ENCODE results near the gene SCARB1. TPM values are rescaled to one million over a fixed set of nuclear protein-coding genes. Genes with fewer than 3 reads are reported as not detected.

SCARB1 gene
- polyA plus RNA-seq, 4 donors, result 18.5 to 29.8 (median 20.9) TPM

DNA sequence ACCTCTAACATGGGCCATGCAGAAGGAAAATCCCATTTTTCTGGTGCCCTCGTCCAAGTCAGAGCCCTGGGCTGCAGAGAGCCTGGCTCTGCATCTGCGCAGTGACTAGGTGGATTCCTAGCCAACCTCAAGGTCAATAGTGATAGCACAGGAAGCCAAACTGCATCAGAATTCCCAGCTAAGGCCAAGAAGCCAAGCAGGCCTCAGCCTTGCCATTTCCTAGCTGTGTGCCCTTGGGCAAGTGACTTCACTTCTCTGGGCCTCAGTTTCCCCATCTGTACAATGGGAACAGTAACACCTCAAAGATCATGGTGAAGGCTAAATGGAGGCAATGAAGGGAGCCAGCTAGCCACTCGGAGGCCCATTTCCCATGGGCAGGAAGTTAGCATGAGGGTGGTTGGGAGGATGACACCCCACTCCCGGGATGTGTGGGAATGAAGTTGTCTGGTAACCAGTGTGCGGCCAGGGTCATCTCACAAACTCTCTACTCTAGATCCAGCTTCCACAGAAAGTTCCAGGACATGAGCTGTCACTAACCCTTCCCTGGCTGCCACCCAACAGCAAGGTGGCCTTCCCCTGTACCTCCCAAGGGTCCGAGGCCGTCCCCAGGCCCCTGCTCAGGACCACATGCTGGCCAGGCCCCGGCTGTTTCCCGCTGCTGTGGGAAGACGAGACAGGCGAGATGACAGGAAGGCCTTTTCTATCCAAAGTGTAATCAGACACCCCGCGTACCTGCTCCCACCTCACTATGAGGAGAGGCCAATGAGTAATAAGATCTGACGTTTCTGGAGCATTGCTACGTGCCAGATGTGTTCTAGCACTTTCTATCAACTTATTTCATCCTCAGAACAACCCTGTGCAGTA, 125.7 kb downstream of the SCARB1 start:
- DNase-seq (ENCODE audit: low read depth in 4 of 4, low spot score in 2 of 4), result no peak

DNA sequence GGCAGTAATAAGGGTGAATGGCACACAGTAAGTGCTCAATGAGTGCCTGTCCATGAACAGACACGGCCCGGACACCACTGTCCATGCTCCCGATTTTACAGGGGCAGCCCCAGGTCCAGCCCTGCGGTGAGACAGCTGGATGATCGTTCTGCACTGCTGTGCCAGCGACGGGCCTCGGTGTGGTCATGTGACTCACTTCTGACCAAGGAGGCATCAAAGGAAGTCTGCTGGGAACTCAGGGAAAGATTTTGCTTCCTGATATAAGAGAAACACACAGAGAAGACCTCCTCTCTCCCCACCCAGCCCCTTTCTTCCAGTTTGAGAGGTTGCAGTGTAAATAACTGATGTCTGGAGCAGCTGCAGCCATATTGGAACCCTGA, 126.6 kb downstream of the SCARB1 start:
- no peak for DNase-seq (ENCODE audit: low read depth in 4 of 4, low spot score in 2 of 4)

DNA sequence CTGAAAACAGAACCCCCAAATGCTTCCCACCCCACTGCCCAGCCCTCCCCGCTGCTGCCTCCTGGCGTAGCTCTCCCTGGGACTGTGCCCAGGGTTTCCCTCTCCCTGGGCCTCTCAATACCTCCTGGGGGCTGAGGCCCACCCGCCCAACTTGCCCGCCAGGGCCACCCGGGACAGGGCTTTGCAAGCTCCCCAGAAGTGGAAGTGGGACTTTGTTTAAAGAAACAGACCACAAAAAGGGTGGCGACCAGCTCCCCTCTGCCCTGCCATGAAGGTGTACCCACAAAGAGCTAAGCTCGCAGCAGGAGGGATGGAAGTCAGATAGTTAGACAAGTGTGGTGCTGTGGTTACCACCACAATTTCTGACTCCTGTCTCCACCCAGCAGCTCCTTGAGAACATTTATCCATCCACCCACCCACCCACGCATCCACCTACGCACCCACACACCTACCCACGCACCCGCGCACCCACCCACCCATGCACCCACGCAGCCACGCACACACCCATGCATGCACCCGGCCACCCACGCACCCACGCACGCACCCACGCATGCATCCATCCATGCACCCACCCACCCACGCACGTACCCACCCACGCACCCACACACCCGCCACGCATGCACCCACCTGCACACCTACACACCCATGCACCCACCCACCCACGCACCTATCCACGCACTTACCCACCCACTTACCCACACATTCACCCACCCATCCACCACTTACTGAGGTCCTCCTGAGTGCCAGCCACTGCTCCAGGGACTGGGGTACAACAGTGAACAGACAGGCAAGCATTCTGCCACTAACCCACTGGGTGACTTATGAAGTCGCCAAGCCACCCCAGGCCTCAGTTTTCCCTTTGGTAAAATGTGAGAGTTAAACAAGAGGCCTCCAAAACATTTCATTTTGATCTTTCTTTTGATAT, 127.3 kb downstream of the SCARB1 start:
- DNase-seq (ENCODE audit: low read depth in 4 of 4, low spot score in 2 of 4), result no peak

DNA sequence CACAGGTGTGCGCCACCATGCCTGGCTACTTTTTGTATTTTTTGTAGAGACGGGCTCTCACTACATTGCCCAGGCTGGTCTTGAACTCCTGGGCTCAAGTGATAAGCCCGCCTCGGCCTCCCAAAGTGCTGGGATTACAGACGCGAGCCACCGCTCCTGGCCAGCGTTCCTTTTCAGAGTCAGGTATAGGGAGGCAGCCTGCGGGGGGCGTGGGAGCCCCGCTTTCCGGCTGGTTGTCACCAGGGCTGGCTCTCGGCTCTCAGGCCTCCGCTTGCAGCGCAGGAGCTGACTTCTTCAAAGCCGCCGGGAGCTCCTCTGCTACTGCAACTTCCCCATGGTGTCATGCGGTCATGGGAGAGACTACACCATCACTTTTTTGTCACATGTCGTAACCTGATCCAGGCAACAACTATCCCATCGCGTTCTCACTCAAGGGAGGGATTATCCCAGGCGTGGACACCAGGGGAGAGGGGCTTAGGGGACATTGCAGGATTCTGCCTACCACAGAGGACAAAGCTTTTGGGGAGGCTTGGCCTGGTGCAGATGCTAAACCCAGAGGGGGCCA, 129.4 kb downstream of the SCARB1 start:
- no peak for DNase-seq (ENCODE audit: low read depth in 4 of 4, low spot score in 2 of 4)

DNA sequence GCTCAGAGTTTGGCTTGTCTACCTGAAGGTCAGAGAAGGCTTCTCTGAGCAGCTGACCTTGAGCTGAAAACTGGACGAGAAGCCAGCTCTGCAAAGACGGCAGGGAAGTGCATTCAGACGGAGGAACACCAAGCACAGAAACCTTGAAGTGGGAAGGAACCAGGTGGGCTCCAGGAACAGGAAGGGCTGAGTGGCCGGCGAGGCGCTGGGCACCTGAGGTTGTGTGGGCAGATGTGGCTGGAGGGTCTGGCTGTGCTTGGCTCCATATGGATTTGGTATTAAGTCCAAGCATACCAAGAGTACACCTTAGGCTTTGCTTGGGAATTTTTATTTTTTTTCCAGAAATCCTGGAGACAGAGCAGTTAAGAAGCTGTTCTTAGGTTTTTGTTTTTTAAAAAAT, 130.6 kb downstream of the SCARB1 start:
- no peak for DNase-seq (ENCODE audit: low read depth in 4 of 4, low spot score in 2 of 4)

DNA sequence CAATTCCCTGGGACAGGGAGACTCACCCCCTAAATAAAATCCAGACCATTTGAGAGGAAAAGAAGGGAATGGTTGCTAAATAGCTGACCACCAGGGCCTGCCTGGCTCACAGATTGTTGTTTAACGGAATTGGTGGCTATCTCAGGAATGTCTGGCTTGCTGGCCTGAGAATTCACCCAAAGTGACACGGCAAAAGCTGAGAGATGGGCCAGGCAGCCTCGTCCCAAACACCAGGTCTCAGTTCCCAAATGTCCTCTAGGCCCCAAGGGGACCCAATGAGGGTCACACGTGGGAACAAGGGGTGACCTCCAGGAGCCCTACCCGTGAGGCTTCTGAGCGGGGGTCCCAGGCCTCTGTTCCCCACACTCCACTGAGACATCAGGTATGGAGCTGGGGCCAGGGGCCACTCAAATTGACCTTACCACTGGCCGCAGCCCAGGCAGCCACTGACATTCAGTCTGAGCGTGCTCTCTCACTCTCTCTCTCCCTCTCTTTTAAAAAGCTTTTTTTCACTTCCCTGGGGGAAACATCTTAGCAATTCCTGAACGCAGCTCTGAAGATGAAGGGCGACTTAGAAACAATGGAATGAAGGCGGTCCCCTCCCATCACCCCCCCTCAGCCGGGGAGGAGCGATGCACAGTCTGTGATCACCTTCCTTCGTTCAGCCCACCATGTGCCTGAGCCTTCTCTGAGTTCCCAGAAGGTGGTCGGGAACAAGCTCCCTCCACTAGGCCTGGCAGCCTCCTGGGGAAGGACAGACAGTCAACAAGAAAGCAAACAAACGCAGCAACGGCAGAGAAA, 131.2 kb downstream of the SCARB1 start:
- DNase-seq (ENCODE audit: low read depth in 4 of 4, low spot score in 2 of 4), result no peak

DNA sequence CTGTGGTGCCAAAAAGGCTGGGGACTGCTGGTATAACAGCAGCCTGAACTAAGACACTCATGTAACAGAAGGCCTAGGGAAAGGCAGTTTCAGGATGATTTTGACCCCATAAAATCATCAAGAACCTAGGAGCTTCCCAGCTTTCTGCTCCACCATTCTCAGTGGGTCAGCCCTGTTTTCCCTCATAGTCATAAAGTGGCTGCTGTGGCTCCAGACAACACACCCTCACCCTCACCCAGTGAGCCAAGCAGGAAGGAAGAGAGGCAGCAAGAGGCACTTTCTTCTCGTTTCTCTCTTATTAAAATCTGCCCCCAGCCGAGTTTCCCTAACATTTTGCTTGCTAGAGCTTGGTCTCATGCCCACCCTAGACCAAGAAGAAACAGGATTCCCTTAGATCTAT, 131.8 kb downstream of the SCARB1 start:
- no peak for DNase-seq (ENCODE audit: low read depth in 4 of 4, low spot score in 2 of 4)

DNA sequence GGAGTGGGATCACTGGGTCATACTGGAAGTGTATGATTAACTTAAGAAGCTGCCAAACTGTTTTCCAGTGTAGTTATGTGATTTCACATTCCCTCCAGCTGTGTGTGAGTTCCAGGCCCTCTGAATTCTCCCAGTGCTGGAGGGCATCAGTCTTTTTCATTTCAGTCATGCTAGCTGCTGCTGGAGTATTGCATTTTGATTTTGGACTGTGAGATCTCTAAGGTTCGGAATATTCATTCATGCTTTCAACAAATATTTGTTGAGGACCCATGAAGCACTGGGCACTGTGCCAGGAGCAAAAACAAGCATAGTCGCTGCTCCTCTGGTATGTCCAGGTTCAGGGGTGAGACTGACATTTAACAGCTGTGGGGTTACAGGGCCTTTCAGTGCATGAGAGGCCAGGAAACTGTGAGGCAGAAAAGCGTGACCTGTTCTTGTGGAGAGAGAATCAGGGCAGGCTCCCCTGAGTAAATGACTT, 133.2 kb downstream of the SCARB1 start:
- peak in 1 of 4 donors; percentile 62 for DNase-seq (ENCODE audit: low read depth in 4 of 4, low spot score in 2 of 4)

DNA sequence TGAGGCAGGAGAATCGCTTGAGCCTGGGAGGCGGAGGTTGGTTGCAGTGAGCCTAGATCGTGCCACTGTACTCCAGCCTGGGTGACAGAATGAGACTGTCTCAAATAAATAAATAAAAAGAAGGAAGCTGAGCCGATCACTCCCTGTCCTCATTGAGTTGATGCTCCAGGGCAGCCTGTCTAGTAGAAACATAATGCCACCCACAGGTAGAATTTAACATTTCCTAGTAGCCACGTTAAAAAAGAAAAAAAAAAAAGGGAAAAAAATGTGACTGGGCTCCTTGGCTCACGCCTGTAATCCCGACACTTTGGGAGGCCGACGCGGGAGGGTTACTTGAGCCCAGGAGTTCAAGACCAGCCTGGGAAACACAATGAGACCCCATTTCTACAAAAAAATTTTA, 135.7 kb downstream of the SCARB1 start:
- no peak for DNase-seq (ENCODE audit: low read depth in 4 of 4, low spot score in 2 of 4)

DNA sequence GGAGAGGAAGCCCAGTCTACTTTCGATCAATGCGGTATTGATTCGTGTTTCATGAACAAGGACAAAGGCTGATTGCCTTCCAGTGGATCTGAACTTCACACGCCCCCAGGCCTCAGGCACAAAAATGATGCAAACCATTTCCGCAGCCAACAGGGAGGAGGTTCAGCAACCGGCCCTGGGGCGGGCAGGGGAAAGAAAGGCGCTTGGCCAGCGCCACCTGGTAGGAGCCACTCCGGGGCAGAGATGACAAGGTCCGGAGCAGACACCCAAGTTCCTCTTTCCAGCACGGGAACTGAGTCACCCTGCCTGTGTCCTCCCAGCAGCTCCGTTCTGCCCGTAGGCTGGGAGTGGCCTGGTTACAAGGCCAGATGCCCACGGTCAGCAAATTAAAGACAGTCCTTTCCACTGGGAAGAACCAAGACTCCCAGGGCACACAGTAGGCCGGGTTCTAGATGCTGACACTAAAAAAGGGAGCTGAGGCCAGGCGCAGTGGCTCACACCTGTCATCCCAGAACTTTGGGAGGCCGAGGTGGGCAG, 136.3 kb downstream of the SCARB1 start:
- DNase-seq (ENCODE audit: low read depth in 4 of 4, low spot score in 2 of 4), result no peak

Other genes with a start within 250 kb of the SCARB1 start
- gene UBC, start 50.8 kb upstream of the SCARB1 start, polyA plus RNA-seq (ENCODE audit: insufficient read length in 4 of 4), result 1,000 to 10,000 TPM in 2 of 4 donors, 100 to 1,000 TPM in 2; 839 to 1,466 (median 979) TPM
- gene DHX37, start 125.3 kb upstream of the SCARB1 start, polyA plus RNA-seq (ENCODE audit: insufficient read length in 4 of 4), result 10 to 100 TPM in 3 of 4 donors, 1 to 10 TPM in 1; 8.9 to 13.0 (median 11.2) TPM
- 10 to 100 TPM in 2 of 4 donors, 1 to 10 TPM in 2; 9.5 to 10.5 (median 9.8) TPM for gene BRI3BP, start 129.8 kb upstream of the SCARB1 start, polyA plus RNA-seq (ENCODE audit: insufficient read length in 4 of 4)
- gene AACS, start 201.6 kb upstream of the SCARB1 start, polyA plus RNA-seq (ENCODE audit: insufficient read length in 4 of 4), result 10 to 100 TPM; 23.3 to 27.2 (median 26.1) TPM